ENCODE data around the gene RNFT2. TPM values are rescaled to one million over a fixed set of nuclear protein-coding genes. Genes with fewer than 3 reads are reported as not detected.
A peak's percentile ranks its signal among the peaks of the same experiment; 100 is the strongest.

Gene RNFT2
- total RNA-seq, 1 donor from 2014 or later: 6.4 TPM

- DNase-seq (ENCODE audit: extremely low spot score in 2 of 2): no peak
- no peaks in the 10 kb centered on the region for H3K27me3 ChIP-seq
- peaks cover 13% of the 10 kb centered on the region for H3K4me1 ChIP-seq
- H3K36me3 ChIP-seq: no peaks in the 10 kb centered on the region
- H3K9me3 ChIP-seq: no peaks in the 10 kb centered on the region
- intact Hi-C loops (cut with DNase I): no loop called here
- H3K27ac ChIP-seq: no peak overlapping the region
- TF ChIP-seq POLR2AphosphoS5 (IDR thresholded peaks at IDR 0.05; ENCODE audit: insufficient read depth in 1 of 2, low read depth in 1 of 2) (no peak), POLR2A (IDR thresholded peaks at IDR 0.05) (no peak)
- TF ChIP-seq, protein P1, sequence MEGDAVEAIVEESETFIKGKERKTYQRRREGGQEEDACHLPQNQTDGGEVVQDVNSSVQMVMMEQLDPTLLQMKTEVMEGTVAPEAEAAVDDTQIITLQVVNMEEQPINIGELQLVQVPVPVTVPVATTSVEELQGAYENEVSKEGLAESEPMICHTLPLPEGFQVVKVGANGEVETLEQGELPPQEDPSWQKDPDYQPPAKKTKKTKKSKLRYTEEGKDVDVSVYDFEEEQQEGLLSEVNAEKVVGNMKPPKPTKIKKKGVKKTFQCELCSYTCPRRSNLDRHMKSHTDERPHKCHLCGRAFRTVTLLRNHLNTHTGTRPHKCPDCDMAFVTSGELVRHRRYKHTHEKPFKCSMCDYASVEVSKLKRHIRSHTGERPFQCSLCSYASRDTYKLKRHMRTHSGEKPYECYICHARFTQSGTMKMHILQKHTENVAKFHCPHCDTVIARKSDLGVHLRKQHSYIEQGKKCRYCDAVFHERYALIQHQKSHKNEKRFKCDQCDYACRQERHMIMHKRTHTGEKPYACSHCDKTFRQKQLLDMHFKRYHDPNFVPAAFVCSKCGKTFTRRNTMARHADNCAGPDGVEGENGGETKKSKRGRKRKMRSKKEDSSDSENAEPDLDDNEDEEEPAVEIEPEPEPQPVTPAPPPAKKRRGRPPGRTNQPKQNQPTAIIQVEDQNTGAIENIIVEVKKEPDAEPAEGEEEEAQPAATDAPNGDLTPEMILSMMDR (IDR thresholded peaks at IDR 0.05): no peak
- no peak overlapping the region for H3K4me3 ChIP-seq
Observed at GRCh38 chr12:116691636-116692035, 46.5 kb upstream of the RNFT2 start.

DNA sequence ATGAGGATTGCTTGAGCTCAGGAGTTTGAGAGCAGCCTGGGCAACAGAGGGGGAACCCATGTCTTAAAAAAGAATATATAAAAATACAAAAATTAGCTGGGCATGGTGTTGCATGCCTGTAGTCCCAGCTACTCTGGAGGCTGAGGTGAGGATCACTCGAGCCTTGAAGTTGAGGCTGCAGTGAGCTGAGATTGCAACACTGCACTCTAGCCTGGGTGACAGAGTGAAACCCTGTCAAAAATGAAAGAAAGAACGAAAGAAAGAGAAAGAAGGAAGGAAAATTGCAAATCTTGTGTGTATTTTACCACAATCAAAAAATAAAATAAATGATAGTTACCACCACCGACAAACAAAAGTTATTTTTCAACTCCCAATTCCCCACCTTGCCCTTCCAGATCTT lies 45.5 kb upstream of the RNFT2 start:
- Histone ChIP-seq H3K36me3 (no peaks in the 10 kb centered on the region), H3K9me3 (no peaks in the 10 kb centered on the region), H3K4me1 (peaks cover 13% of the 10 kb centered on the region), H3K27me3 (no peaks in the 10 kb centered on the region), H3K27ac (no peak overlapping the region), H3K4me3 (no peak overlapping the region)
- intact Hi-C loops (cut with DNase I): no loop called here
- no peak for DNase-seq (ENCODE audit: extremely low spot score in 2 of 2)
- TF ChIP-seq, protein P1 (IDR thresholded peaks at IDR 0.05): no peak
- no peak for TF ChIP-seq POLR2A (IDR thresholded peaks at IDR 0.05)
- no peak for TF ChIP-seq POLR2AphosphoS5 (IDR thresholded peaks at IDR 0.05; ENCODE audit: insufficient read depth in 1 of 2, low read depth in 1 of 2)

GRCh38 chr12:116693286-116694227 lies 44.6 kb upstream of the RNFT2 start:
- Histone ChIP-seq H3K27me3 (no peaks in the 10 kb centered on the region), H3K36me3 (no peaks in the 10 kb centered on the region), H3K9me3 (no peaks in the 10 kb centered on the region), H3K4me3 (peak overlapping the region in 1 of 2 donors; percentile 15), H3K4me1 (peaks cover 13% of the 10 kb centered on the region), H3K27ac (no peak overlapping the region)
- DNase-seq (ENCODE audit: extremely low spot score in 2 of 2): no peak
- intact Hi-C loops (cut with DNase I): no loop called here
- no peak for TF ChIP-seq POLR2A (IDR thresholded peaks at IDR 0.05)
- TF ChIP-seq, protein P1 (IDR thresholded peaks at IDR 0.05): no peak
- TF ChIP-seq POLR2AphosphoS5 (IDR thresholded peaks at IDR 0.05; ENCODE audit: insufficient read depth in 1 of 2, low read depth in 1 of 2): no peak

GRCh38 chr12:116694653-116695463 lies 43.3 kb upstream of the RNFT2 start:
- Histone ChIP-seq H3K4me1 (peaks cover 13% of the 10 kb centered on the region), H3K9me3 (no peaks in the 10 kb centered on the region), H3K27ac (no peak overlapping the region), H3K36me3 (no peaks in the 10 kb centered on the region), H3K27me3 (no peaks in the 10 kb centered on the region), H3K4me3 (no peak overlapping the region)
- TF ChIP-seq POLR2AphosphoS5 (IDR thresholded peaks at IDR 0.05; ENCODE audit: insufficient read depth in 1 of 2, low read depth in 1 of 2) (no peak), POLR2A (IDR thresholded peaks at IDR 0.05) (no peak)
- TF ChIP-seq, protein P1 (IDR thresholded peaks at IDR 0.05): no peak
- no peak for DNase-seq (ENCODE audit: extremely low spot score in 2 of 2)
- intact Hi-C loops (cut with DNase I): no loop called here
